ENCODE data around the gene RAP1B.

DNA sequence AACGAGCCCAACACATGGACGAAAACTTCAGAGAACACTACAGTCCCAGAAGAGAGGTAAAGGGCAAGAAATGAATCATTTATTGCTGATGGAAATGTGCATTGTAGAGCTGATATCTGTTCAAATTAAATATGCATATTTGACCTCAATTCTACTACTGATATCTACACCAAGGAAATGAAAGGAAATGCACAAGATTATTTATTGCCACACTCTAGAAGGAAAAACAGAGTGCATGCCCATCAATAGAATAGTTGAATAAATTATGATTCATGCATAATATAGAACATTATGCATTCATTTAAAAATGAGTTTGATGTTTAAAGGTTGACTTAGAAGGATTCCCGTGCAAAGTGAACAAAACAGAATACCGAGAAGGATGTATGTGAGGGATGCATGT is 60.5 kb downstream of the RAP1B start:
- TF ChIP-seq, protein P1, sequence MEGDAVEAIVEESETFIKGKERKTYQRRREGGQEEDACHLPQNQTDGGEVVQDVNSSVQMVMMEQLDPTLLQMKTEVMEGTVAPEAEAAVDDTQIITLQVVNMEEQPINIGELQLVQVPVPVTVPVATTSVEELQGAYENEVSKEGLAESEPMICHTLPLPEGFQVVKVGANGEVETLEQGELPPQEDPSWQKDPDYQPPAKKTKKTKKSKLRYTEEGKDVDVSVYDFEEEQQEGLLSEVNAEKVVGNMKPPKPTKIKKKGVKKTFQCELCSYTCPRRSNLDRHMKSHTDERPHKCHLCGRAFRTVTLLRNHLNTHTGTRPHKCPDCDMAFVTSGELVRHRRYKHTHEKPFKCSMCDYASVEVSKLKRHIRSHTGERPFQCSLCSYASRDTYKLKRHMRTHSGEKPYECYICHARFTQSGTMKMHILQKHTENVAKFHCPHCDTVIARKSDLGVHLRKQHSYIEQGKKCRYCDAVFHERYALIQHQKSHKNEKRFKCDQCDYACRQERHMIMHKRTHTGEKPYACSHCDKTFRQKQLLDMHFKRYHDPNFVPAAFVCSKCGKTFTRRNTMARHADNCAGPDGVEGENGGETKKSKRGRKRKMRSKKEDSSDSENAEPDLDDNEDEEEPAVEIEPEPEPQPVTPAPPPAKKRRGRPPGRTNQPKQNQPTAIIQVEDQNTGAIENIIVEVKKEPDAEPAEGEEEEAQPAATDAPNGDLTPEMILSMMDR (IDR thresholded peaks at IDR 0.05): no peak
- no peak for TF ChIP-seq POLR2A (IDR thresholded peaks at IDR 0.05)

Data from adrenal gland (tissue), 5 donors.